HepG2 (cell line): ENCODE results near the gene NINL. TPM values are rescaled to one million over a fixed set of nuclear protein-coding genes. Genes with fewer than 3 reads are reported as not detected.
A peak's percentile ranks its signal among the peaks of the same experiment; 100 is the strongest.

ENCODE experiments used
- CBX2 ChIP-seq, 2 experiments: fragments of 200-600 bp in 1 of 2; sonication (generic); formaldehyde crosslinking in 1 of 2; IDR thresholded peaks; 2 replicates each; pipeline versions ENCODE4 v1.7.0 to v1.8.1; 2018 to 2022; ENCODE audit warnings: low read depth in 2 of 2, low read length in 1 of 2, mild to moderate bottlenecking in 1 of 2, missing genetic modification reagents in 1 of 2
- CEBPG ChIP-seq: IDR thresholded peaks from 2 replicates; pipeline ENCODE4 v1.6.1; 2016
- DMAP1 ChIP-seq: IDR thresholded peaks from 2 replicates; pipeline ENCODE4 v1.6.1; 2016
- GATA4 ChIP-seq: sonication (generic); IDR thresholded peaks from 2 replicates; pipeline ENCODE4 v1.6.1; 2016; ENCODE audit warnings: antibody characterized with exemption, low read depth, borderline replicate concordance
- HDAC1 ChIP-seq: sonication (generic); formaldehyde crosslinking; IDR thresholded peaks from 2 replicates; pipeline ENCODE4 v1.5.1; 2020; ENCODE audit warnings: mild to moderate bottlenecking, missing genetic modification reagents
- KDM1A ChIP-seq: IDR thresholded peaks from 2 replicates; pipeline ENCODE4 v1.6.1; 2016; ENCODE audit warnings: missing compliant biosample characterization
- SRY ChIP-seq: sonication (generic); formaldehyde crosslinking; IDR thresholded peaks from 2 replicates; pipeline ENCODE4 v1.8.0; 2022; ENCODE audit warnings: mild to moderate bottlenecking, missing genetic modification reagents
- ZFP36L2 ChIP-seq: sonication (generic); formaldehyde crosslinking; IDR thresholded peaks from 2 replicates; pipeline ENCODE4 v1.4.0; 2020; ENCODE audit warnings: missing genetic modification reagents
- ZFP82 ChIP-seq: sonication (generic); formaldehyde crosslinking; IDR thresholded peaks from 2 replicates; pipeline ENCODE4 v1.5.1; 2020; ENCODE audit warnings: mild to moderate bottlenecking, missing genetic modification reagents, borderline replicate concordance
- ZNF337 ChIP-seq: sonication (generic); formaldehyde crosslinking; IDR thresholded peaks from 2 replicates; pipeline ENCODE4 v1.5.1; 2020; ENCODE audit warnings: missing genetic modification reagents, low read depth, mild to moderate bottlenecking, borderline replicate concordance
- polyA plus RNA-seq, 8 experiments: library from polyadenylated mRNA; depleted of rRNA in 3 of 8; stranded (reverse) in 7 of 8; unstranded in 1 of 8; fragments of >200 nt; fragmentation: Illumina TruSeq in 4 of 8; extraction: Trizol in 4 of 8; gene quantifications; 2 replicates each; pipeline versions ENCODE4 v1.2.1 to v1.2.3, GENCODE V29; 2011 to 2016; ENCODE audit warnings: low read depth in 4 of 8, missing spikeins in 1 of 8, mixed read lengths in 1 of 8; ENCODE audit not compliant: insufficient read depth in 1 of 8
- total RNA-seq, 5 experiments: library from RNA; depleted of rRNA; stranded (reverse); fragments of >200 nt; fragmentation: Illumina TruSeq; extraction: Trizol; gene quantifications; 2 replicates each; pipeline ENCODE4 v1.2.3, GENCODE V29; 2016; ENCODE audit warnings: low read depth in 1 of 5
- TF ChIP-seq, protein P1 (sequence below): sonication (generic); formaldehyde crosslinking; conservative IDR thresholded peaks from 2 replicates; pipeline ENCODE4 v1.5.0; 2020; ENCODE audit warnings: missing genetic modification reagents
- TF ChIP-seq, protein P2 (sequence below): sonication (generic); formaldehyde crosslinking; IDR thresholded peaks from 2 replicates; pipeline ENCODE4 v1.5.0; 2020; ENCODE audit warnings: missing genetic modification reagents
- TF ChIP-seq, protein P3 (sequence below): sonication (generic); formaldehyde crosslinking; IDR thresholded peaks from 2 replicates; pipeline ENCODE4 v1.5.0; 2020; ENCODE audit warnings: mild to moderate bottlenecking, missing genetic modification reagents
- TF ChIP-seq, protein P4 (sequence below): sonication (generic); formaldehyde crosslinking; IDR thresholded peaks from 2 replicates; pipeline ENCODE4 v1.5.0; 2020; ENCODE audit warnings: missing genetic modification reagents
- TF ChIP-seq, protein P5 (sequence below): sonication (generic); formaldehyde crosslinking; IDR thresholded peaks from 2 replicates; pipeline ENCODE4 v1.4.0; 2020; ENCODE audit warnings: mild to moderate bottlenecking, missing genetic modification reagents
- TF ChIP-seq, protein P6 (sequence below), 2 experiments: IDR thresholded peaks; 2 replicates each; pipeline ENCODE4 v1.6.1; 2011 to 2012; ENCODE audit warnings: low read length in 2 of 2, borderline replicate concordance in 1 of 2, low read depth in 1 of 2, mild to moderate bottlenecking in 1 of 2, moderate library complexity in 1 of 2

The NINL gene
- total and polyA plus RNA-seq, 2 of the 13 experiments (the other 11 are each of a cell fraction or from before 2014, with no cell fraction given) = 32.3 to 34.3 TPM

DNA sequence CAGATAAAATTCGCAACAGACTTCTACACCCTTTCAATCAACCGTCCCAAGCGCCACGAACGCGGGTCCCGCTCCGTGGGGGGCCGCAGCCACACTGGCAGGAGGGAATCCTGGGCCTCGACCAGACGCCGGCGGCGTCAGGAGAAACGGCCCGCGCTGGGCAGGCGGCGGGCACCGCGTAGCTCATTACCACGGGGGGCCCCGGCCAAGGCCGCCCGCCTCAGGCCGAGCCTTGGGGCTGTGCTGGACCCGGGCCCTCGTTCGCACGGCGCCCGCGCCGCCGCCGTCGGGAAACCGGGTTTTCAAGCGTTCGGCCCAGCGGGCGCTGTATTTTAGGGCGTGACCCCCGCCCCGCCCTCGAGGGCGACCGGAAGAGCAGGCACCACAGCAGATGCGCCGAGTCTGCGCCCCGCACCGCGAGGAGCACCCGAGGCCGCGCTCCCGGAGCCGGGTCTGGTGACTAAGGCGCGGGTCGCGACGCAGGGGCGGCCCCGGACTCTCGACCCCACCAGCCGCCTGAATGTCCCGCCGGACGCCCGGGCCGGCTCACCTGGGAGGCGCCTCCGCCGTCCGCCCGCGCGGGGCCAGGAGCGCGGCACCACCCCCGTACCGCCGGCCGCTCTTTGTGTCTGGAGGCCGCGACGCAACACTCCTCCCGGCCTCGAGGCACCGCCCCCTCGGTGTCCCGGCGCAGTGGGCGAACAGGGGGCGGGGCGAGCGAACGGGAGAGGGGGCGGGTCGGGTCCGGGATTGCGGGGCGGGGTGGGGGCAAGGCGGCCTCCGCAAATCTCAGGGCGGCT lies at the start of gene NINL (continued):
- TF ChIP-seq KDM1A (no peak; the same call in 1 of the 2 replicates), HDAC1 (CRISPR knock-in tag) (peak; percentile 60; the same call in 1 of the 2 replicates), ZFP36L2 (CRISPR knock-in tag) (no peak), SRY (CRISPR knock-in tag) (peak; percentile 84), DMAP1 (CRISPR knock-in tag) (peak; percentile 94; the same call in 1 of the 2 replicates), GATA4 (no peak), ZNF337 (CRISPR knock-in tag) (peak; percentile 14; the same call in 1 of the 2 replicates), CBX2 (IDR thresholded peaks at IDR 0.05; ENCODE audit: low read depth, low read length) (no peak), CBX2 (CRISPR knock-in tag; IDR thresholded peaks at IDR 0.05; ENCODE audit: low read depth) (no peak; the same call in 1 of the 2 replicates), CEBPG (peak; percentile 57), ZFP82 (CRISPR knock-in tag) (peak; percentile 87; the same call in 1 of the 2 replicates)
- TF ChIP-seq, protein P1, sequence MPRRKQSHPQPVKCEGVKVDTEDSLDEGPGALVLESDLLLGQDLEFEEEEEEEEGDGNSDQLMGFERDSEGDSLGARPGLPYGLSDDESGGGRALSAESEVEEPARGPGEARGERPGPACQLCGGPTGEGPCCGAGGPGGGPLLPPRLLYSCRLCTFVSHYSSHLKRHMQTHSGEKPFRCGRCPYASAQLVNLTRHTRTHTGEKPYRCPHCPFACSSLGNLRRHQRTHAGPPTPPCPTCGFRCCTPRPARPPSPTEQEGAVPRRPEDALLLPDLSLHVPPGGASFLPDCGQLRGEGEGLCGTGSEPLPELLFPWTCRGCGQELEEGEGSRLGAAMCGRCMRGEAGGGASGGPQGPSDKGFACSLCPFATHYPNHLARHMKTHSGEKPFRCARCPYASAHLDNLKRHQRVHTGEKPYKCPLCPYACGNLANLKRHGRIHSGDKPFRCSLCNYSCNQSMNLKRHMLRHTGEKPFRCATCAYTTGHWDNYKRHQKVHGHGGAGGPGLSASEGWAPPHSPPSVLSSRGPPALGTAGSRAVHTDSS = no peak
- TF ChIP-seq, protein P2, sequence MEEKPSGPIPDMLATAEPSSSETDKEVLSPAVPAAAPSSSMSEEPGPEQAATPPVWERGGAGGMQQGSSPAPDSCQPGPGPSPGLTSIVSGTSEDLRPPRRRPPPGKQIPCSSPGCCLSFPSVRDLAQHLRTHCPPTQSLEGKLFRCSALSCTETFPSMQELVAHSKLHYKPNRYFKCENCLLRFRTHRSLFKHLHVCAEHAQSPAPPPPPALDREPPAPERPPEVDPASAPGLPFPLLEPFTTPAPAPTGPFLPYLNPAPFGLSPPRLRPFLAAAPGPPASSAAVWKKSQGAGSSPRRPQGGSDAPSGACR = peak; percentile 54
- TF ChIP-seq, protein P3, sequence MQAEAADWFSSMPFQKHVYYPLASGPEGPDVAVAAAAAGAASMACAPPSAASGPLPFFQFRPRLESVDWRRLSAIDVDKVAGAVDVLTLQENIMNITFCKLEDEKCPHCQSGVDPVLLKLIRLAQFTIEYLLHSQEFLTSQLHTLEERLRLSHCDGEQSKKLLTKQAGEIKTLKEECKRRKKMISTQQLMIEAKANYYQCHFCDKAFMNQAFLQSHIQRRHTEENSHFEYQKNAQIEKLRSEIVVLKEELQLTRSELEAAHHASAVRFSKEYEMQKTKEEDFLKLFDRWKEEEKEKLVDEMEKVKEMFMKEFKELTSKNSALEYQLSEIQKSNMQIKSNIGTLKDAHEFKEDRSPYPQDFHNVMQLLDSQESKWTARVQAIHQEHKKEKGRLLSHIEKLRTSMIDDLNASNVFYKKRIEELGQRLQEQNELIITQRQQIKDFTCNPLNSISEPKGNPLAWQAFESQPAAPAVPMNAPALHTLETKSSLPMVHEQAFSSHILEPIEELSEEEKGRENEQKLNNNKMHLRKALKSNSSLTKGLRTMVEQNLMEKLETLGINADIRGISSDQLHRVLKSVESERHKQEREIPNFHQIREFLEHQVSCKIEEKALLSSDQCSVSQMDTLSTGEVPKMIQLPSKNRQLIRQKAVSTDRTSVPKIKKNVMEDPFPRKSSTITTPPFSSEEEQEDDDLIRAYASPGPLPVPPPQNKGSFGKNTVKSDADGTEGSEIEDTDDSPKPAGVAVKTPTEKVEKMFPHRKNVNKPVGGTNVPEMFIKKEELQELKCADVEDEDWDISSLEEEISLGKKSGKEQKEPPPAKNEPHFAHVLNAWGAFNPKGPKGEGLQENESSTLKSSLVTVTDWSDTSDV (CRISPR knock-in tag) = no peak; the same call in 1 of the 2 replicates
- TF ChIP-seq, protein P4, sequence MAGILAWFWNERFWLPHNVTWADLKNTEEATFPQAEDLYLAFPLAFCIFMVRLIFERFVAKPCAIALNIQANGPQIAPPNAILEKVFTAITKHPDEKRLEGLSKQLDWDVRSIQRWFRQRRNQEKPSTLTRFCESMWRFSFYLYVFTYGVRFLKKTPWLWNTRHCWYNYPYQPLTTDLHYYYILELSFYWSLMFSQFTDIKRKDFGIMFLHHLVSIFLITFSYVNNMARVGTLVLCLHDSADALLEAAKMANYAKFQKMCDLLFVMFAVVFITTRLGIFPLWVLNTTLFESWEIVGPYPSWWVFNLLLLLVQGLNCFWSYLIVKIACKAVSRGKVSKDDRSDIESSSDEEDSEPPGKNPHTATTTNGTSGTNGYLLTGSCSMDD = 0 out of 2 replicates have a peak, but pooled peaks have one; percentile 30
- TF ChIP-seq, protein P5, sequence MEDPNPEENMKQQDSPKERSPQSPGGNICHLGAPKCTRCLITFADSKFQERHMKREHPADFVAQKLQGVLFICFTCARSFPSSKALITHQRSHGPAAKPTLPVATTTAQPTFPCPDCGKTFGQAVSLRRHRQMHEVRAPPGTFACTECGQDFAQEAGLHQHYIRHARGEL (CRISPR knock-in tag) = no peak
- TF ChIP-seq, protein P6, sequence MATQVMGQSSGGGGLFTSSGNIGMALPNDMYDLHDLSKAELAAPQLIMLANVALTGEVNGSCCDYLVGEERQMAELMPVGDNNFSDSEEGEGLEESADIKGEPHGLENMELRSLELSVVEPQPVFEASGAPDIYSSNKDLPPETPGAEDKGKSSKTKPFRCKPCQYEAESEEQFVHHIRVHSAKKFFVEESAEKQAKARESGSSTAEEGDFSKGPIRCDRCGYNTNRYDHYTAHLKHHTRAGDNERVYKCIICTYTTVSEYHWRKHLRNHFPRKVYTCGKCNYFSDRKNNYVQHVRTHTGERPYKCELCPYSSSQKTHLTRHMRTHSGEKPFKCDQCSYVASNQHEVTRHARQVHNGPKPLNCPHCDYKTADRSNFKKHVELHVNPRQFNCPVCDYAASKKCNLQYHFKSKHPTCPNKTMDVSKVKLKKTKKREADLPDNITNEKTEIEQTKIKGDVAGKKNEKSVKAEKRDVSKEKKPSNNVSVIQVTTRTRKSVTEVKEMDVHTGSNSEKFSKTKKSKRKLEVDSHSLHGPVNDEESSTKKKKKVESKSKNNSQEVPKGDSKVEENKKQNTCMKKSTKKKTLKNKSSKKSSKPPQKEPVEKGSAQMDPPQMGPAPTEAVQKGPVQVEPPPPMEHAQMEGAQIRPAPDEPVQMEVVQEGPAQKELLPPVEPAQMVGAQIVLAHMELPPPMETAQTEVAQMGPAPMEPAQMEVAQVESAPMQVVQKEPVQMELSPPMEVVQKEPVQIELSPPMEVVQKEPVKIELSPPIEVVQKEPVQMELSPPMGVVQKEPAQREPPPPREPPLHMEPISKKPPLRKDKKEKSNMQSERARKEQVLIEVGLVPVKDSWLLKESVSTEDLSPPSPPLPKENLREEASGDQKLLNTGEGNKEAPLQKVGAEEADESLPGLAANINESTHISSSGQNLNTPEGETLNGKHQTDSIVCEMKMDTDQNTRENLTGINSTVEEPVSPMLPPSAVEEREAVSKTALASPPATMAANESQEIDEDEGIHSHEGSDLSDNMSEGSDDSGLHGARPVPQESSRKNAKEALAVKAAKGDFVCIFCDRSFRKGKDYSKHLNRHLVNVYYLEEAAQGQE (IDR thresholded peaks at IDR 0.05; ENCODE audit: borderline replicate concordance in 1 of 2, low read depth in 1 of 2, low read length in 2 of 2) = peak in 1 of 2 experiments; percentile 30; a peak in 1 of 4 replicates
